ENCODE data around the gene OSBPL6.

DNA sequence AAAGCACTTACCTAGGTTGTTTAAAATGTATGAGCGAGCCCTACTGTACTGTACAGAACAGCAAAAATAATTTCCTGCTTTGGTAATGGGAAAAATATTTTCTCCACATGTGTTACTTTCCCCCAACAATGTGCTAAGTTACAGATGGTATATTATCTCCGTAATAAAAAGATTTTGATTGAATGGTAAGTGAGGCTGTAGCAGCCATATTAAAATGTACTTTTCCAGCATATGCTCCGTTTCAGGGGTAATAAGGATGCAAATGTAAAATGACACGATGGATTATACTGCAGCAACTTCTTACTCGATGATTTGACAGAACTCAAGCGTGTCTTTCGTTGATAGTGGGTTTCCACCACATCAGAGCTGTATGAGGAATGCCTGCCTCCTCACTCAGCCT, 50.5 kb downstream of the OSBPL6 start:
- TF ChIP-seq, protein P1, sequence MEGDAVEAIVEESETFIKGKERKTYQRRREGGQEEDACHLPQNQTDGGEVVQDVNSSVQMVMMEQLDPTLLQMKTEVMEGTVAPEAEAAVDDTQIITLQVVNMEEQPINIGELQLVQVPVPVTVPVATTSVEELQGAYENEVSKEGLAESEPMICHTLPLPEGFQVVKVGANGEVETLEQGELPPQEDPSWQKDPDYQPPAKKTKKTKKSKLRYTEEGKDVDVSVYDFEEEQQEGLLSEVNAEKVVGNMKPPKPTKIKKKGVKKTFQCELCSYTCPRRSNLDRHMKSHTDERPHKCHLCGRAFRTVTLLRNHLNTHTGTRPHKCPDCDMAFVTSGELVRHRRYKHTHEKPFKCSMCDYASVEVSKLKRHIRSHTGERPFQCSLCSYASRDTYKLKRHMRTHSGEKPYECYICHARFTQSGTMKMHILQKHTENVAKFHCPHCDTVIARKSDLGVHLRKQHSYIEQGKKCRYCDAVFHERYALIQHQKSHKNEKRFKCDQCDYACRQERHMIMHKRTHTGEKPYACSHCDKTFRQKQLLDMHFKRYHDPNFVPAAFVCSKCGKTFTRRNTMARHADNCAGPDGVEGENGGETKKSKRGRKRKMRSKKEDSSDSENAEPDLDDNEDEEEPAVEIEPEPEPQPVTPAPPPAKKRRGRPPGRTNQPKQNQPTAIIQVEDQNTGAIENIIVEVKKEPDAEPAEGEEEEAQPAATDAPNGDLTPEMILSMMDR (IDR thresholded peaks at IDR 0.05; ENCODE audit: low read depth, low read length, poor library complexity, severe bottlenecking): no peak
- TF ChIP-seq EZH2phosphoT487 (IDR thresholded peaks at IDR 0.05; ENCODE audit: borderline replicate concordance, low read length): no peak
